ENCODE results near the gene TICRR. TPM values are rescaled to one million over a fixed set of nuclear protein-coding genes. Genes with fewer than 3 reads are reported as not detected.

The TICRR gene
- total and polyA plus RNA-seq, 4 donors = under 0.01 to 7.3 (median 0.15) TPM

GRCh38 chr15:89623165-89623564 is 47.9 kb downstream of the TICRR start:
- H3K9ac ChIP-seq (ENCODE audit: low read depth in 1 of 2, low read length in 2 of 2) = no peak overlapping the region
- H3K27me3 ChIP-seq (ENCODE audit: control insufficient read depth in 4 of 4, insufficient read depth in 4 of 4, low read length in 3 of 4) = no peaks in the 10 kb centered on the region
- H3K27ac ChIP-seq (ENCODE audit: low read depth in 1 of 2, low read length in 2 of 2) = no peak overlapping the region
- TF ChIP-seq YY1 (IDR thresholded peaks at IDR 0.05) (no peak), CTCF (IDR thresholded peaks at IDR 0.05; ENCODE audit: low read depth, low read length, missing input control) (no peak), JUND (IDR thresholded peaks at IDR 0.05) (no peak), EGR1 (IDR thresholded peaks at IDR 0.05; ENCODE audit: low read depth in 2 of 2) (no peak), HNF4A (conservative IDR thresholded peaks at IDR 0.05) (no peak), FOXA1 (IDR thresholded peaks at IDR 0.05) (no peak), RAD21 (IDR thresholded peaks at IDR 0.05) (no peak)
- H3K9me3 ChIP-seq (ENCODE audit: control insufficient read depth in 4 of 4, low read length in 3 of 4) = no peaks in the 10 kb centered on the region
- H3K4me3 ChIP-seq (ENCODE audit: low read depth in 1 of 3, low read length in 3 of 3) = no peak overlapping the region
- no peak for DNase-seq (ENCODE audit: low spot score)
- H3K36me3 ChIP-seq (ENCODE audit: control insufficient read depth in 4 of 4, insufficient read depth in 3 of 4, low read depth in 1 of 4, low read length in 3 of 4) = peaks cover 0 to 2% (median 0%) of the 10 kb centered on the region in 4 donors
- WGBS = 88% methylated on average over 1 of the region's 1 CpG
- H3K4me1 ChIP-seq (ENCODE audit: control insufficient read depth in 4 of 4, insufficient read depth in 4 of 4, low read length in 3 of 4) = no peaks in the 10 kb centered on the region

GRCh38 chr15:89625716-89626115 is 50.4 kb downstream of the TICRR start:
- Histone ChIP-seq H3K27me3 (ENCODE audit: control insufficient read depth in 4 of 4, insufficient read depth in 4 of 4, low read length in 3 of 4) (no peaks in the 10 kb centered on the region), H3K27ac (ENCODE audit: low read depth in 1 of 2, low read length in 2 of 2) (no peak overlapping the region), H3K9ac (ENCODE audit: low read depth in 1 of 2, low read length in 2 of 2) (no peak overlapping the region), H3K9me3 (ENCODE audit: control insufficient read depth in 4 of 4, low read length in 3 of 4) (no peaks in the 10 kb centered on the region), H3K36me3 (ENCODE audit: control insufficient read depth in 4 of 4, insufficient read depth in 3 of 4, low read depth in 1 of 4, low read length in 3 of 4) (peaks cover 0 to 2% (median 0%) of the 10 kb centered on the region in 4 donors), H3K4me3 (ENCODE audit: low read depth in 1 of 3, low read length in 3 of 3) (no peak overlapping the region), H3K4me1 (ENCODE audit: control insufficient read depth in 4 of 4, insufficient read depth in 4 of 4, low read length in 3 of 4) (no peaks in the 10 kb centered on the region)
- no peak for DNase-seq (ENCODE audit: low spot score)
- WGBS = 97% methylated on average over 9 of the region's 9 CpGs
- TF ChIP-seq CTCF (IDR thresholded peaks at IDR 0.05; ENCODE audit: low read depth, low read length, missing input control) (no peak), FOXA1 (IDR thresholded peaks at IDR 0.05) (no peak), HNF4A (conservative IDR thresholded peaks at IDR 0.05) (no peak), EGR1 (IDR thresholded peaks at IDR 0.05; ENCODE audit: low read depth in 2 of 2) (no peak), HNF4G (IDR thresholded peaks at IDR 0.05) (no peak), NR2F2 (IDR thresholded peaks at IDR 0.05) (no peak), JUND (IDR thresholded peaks at IDR 0.05) (no peak), SP1 (IDR thresholded peaks at IDR 0.05) (no peak), RXRA (IDR thresholded peaks at IDR 0.05) (no peak), ATF3 (IDR thresholded peaks at IDR 0.05) (no peak), TAF1 (conservative IDR thresholded peaks at IDR 0.05) (no peak), FOXA2 (IDR thresholded peaks at IDR 0.05) (no peak), RAD21 (IDR thresholded peaks at IDR 0.05) (no peak), GABPA (IDR thresholded peaks at IDR 0.05 in 1 of 2, conservative IDR thresholded peaks at IDR 0.05 in 1 of 2) (no peak), MAX (IDR thresholded peaks at IDR 0.05) (no peak), YY1 (IDR thresholded peaks at IDR 0.05) (no peak), ZBTB33 (IDR thresholded peaks at IDR 0.05) (no peak), REST (IDR thresholded peaks at IDR 0.05) (no peak)

Measured in liver (tissue), 9 donors.